ENCODE results near the gene SKA3.
A peak's percentile ranks its signal among the peaks of the same experiment; 100 is the strongest.
"Not testable (repeated sequence)": the region's sequence is repeated elsewhere in the genome, so short reads cannot be mapped to it uniquely, and the experiment has no call there.

The SKA3 gene

GRCh38 chr13:21165606-21166005 is 10.7 kb downstream of the SKA3 start:
- DNase-seq (ENCODE audit: low spot score) = not testable (repeated sequence)

GRCh38 chr13:21164631-21165030 is 11.7 kb downstream of the SKA3 start:
- no peak for DNase-seq (ENCODE audit: low spot score)

- DNase-seq (ENCODE audit: low spot score) = no peak
Measured at GRCh38 chr13:21152251-21152899, 24.0 kb downstream of the SKA3 start.

- no peak for DNase-seq (ENCODE audit: low spot score)
Measured at GRCh38 chr13:21150013-21150412, 26.3 kb downstream of the SKA3 start.

GRCh38 chr13:21149568-21149967 is 26.8 kb downstream of the SKA3 start:
- DNase-seq (ENCODE audit: low spot score) = no peak

GRCh38 chr13:21148557-21149258 is 27.6 kb downstream of the SKA3 start:
- no peak for DNase-seq (ENCODE audit: low spot score)

GRCh38 chr13:21147827-21148226 is 28.5 kb downstream of the SKA3 start:
- no peak for DNase-seq (ENCODE audit: low spot score)

GRCh38 chr13:21142766-21143165 is 33.6 kb downstream of the SKA3 start:
- no peak for DNase-seq (ENCODE audit: low spot score)

- DNase-seq (ENCODE audit: low spot score) = no peak
Measured at GRCh38 chr13:21139374-21139773, 37.0 kb downstream of the SKA3 start.

- DNase-seq (ENCODE audit: low spot score) = no peak
Measured at GRCh38 chr13:21138561-21138960, 37.8 kb downstream of the SKA3 start.

- DNase-seq (ENCODE audit: low spot score) = peak; percentile 37
Measured at GRCh38 chr13:21137696-21138095, 38.7 kb downstream of the SKA3 start.

GRCh38 chr13:21135833-21136232 is 40.5 kb downstream of the SKA3 start:
- not testable (repeated sequence) for DNase-seq (ENCODE audit: low spot score)

- no peak for DNase-seq (ENCODE audit: low spot score)
Measured at GRCh38 chr13:21134475-21134874, 41.9 kb downstream of the SKA3 start.

GRCh38 chr13:21133077-21133476 is 43.3 kb downstream of the SKA3 start:
- DNase-seq (ENCODE audit: low spot score) = no peak

GRCh38 chr13:21130116-21130515 is 46.2 kb downstream of the SKA3 start:
- no peak for DNase-seq (ENCODE audit: low spot score)

- DNase-seq (ENCODE audit: low spot score) = peak; percentile 89
Measured at GRCh38 chr13:21124852-21125251, 51.5 kb downstream of the SKA3 start.

GRCh38 chr13:21123956-21124355 is 52.4 kb downstream of the SKA3 start:
- DNase-seq (ENCODE audit: low spot score) = no peak

- no peak for DNase-seq (ENCODE audit: low spot score)
Measured at GRCh38 chr13:21121616-21122015, 54.7 kb downstream of the SKA3 start.

GRCh38 chr13:21120191-21120590 is 56.2 kb downstream of the SKA3 start:
- no peak for DNase-seq (ENCODE audit: low spot score)

- no peak for DNase-seq (ENCODE audit: low spot score)
Measured at GRCh38 chr13:21119526-21119925, 56.8 kb downstream of the SKA3 start.

- no peak for DNase-seq (ENCODE audit: low spot score)
Measured at GRCh38 chr13:21118180-21118579, 58.2 kb downstream of the SKA3 start.

GRCh38 chr13:21117104-21117809 is 59.1 kb downstream of the SKA3 start:
- no peak for DNase-seq (ENCODE audit: low spot score)

- DNase-seq (ENCODE audit: low spot score) = no peak
Measured at GRCh38 chr13:21116141-21116540, 60.2 kb downstream of the SKA3 start.

Measured in kidney capillary endothelial cell (primary cell).